Retinal pigment epithelial cell (primary cell): ENCODE results near the gene PPP1R37.

Experiments
- DNase-seq: peaks from one replicate; pipeline ENCODE4 v3.0.0-alpha.2; 2010; ENCODE audit warnings: low read depth
- H3K4me3 ChIP-seq: 2 replicates; pipeline ENCODE4 v1.5.1; 2011; ENCODE audit warnings: mild to moderate bottlenecking, low read length, control low read depth, moderate library complexity
- CTCF ChIP-seq: conservative IDR thresholded peaks from 2 replicates; pipeline ENCODE4 v1.5.1; 2011; ENCODE audit warnings: low read depth, low read length, control low read depth, inconsistent platforms

Gene PPP1R37

GRCh38 chr19:45096700-45097099 lies 3.7 kb downstream of the PPP1R37 start:
- no peak for DNase-seq
- no peak for TF ChIP-seq CTCF
- H3K4me3 ChIP-seq = no peak overlapping the region

- TF ChIP-seq CTCF = no peak
- H3K4me3 ChIP-seq = no peak overlapping the region
- DNase-seq = no peak
These were observed 4.4 kb downstream of the PPP1R37 start for GRCh38 chr19:45097450-45097775.

GRCh38 chr19:45097776-45098520 lies 5.0 kb downstream of the PPP1R37 start:
- H3K4me3 ChIP-seq = no peak overlapping the region
- no peak for TF ChIP-seq CTCF
- DNase-seq = peak; percentile 96

GRCh38 chr19:45098521-45099466 lies 5.8 kb downstream of the PPP1R37 start:
- peak overlapping the region; percentile 23 for H3K4me3 ChIP-seq
- TF ChIP-seq CTCF = no peak
- DNase-seq = no peak

GRCh38 chr19:45099467-45100191 lies 6.7 kb downstream of the PPP1R37 start:
- H3K4me3 ChIP-seq = peak overlapping the region; percentile 16
- peak; percentile 97 for DNase-seq
- TF ChIP-seq CTCF = no peak

GRCh38 chr19:45100201-45100600 lies 7.2 kb downstream of the PPP1R37 start:
- TF ChIP-seq CTCF = no peak
- DNase-seq = no peak
- H3K4me3 ChIP-seq = peak overlapping the region; percentile 16
